GM19328 (cell line): ENCODE data around the gene PCDH19.
"Not testable (repeated sequence)": the region's sequence is repeated elsewhere in the genome, so short reads cannot be mapped to it uniquely, and the experiment has no call there.

Experiments used
- ATAC-seq: cut with Tn5 transposase; IDR thresholded peaks from one replicate; pipeline ENCODE4 v1.9.1; 2021; ENCODE audit warnings: mild to moderate bottlenecking, moderate library complexity; ENCODE audit not compliant: unreplicated experiment

PCDH19 gene, protein sequence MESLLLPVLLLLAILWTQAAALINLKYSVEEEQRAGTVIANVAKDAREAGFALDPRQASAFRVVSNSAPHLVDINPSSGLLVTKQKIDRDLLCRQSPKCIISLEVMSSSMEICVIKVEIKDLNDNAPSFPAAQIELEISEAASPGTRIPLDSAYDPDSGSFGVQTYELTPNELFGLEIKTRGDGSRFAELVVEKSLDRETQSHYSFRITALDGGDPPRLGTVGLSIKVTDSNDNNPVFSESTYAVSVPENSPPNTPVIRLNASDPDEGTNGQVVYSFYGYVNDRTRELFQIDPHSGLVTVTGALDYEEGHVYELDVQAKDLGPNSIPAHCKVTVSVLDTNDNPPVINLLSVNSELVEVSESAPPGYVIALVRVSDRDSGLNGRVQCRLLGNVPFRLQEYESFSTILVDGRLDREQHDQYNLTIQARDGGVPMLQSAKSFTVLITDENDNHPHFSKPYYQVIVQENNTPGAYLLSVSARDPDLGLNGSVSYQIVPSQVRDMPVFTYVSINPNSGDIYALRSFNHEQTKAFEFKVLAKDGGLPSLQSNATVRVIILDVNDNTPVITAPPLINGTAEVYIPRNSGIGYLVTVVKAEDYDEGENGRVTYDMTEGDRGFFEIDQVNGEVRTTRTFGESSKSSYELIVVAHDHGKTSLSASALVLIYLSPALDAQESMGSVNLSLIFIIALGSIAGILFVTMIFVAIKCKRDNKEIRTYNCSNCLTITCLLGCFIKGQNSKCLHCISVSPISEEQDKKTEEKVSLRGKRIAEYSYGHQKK (N-terminal part only)

DNA sequence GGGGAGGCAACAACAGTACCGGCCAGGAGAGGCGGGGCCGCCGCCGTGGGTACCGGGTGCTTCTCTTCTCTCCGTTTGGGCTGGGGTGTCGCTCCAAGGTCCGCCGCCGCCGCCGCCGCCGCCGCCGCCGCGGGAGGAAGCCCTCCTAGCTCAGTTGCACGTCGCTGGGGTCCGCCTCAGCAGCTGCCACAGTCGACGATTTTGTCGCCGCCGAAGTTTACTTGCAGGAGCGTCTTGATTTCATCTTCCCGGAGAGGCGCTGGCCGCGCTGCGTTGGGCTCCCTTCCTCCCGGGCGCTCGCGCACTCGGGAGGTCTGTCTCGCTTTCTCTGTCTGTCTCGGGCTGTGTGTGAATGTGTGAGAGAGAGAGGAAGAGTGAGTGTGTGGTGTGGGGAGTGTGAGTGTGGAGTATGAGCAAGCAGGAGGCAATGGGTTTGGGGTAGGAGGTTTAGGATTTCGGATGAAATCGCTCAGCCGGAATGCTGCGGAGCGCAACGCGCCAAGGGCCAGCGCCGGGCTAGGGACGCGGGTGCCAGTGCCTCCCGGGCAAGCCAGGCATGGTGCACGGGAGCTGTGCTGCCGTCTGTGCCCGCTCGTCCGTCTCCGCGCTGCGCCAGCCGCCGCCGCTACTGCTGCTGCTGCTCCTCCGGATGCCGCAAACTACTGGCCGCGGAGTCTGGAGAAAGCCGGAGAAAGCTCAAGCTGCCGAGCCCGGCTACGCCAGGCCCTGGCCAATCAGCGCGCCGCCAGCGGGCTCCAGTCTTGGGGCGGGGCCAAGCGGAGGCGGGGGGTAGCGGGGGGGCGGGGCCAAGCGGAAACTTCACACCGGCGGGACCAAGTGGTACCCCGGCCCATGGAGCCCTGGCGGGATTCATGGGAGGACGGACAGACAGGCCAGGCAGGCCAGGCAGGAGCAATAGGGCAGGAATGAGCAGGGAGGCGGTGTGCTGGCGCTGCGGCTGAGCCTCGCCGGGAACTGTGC lies at the start of gene PCDH19:
TSS of gene PCDH19 (minus strand) at position 664 of the 981 bp plus-strand sequence. CDS start 1,676 bp downstream, outside the sequence.
- no peak for ATAC-seq

DNA sequence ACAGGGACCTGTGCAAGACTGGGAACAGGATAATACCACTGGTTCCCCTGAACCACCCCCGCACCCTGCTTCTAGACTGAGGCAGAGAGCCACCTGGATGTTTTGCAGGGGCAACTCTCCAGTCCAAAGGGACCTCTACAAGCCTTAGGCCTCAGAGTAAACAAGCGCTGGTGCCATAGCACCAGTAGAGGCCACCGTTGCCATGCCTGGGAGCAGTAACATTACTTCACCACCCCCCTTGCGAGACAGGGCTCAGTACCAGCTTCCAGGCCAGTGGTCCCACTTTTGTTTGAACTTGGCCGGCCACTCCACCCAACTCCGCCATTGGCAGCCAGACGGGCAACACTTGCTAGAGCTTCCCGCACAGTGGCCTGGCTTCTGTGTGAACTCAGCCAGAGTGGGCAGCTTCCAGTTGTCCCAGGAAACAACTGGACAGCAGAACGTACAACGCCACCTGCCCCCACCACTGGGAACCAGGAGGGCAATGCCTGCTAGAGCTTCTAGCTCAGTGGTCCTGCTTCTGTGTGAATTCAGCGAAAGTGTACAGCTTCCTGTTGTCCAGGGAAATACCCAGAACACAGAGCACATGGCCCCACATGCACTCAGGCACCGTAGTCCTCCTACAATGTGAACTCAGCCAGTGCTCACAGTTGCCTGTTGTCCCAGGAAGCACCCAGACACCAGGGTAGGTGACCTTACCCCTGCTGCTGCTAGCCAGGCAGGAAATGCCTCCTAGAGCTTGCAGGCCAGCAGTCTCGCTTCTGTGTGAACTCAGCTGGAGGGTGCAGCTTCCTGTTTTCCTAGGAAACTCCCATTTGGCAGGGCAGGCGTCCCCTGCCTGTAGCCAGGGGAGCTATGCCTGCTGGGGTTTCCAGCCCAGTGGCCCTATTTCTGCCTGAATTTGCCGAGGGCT lies 39.9 kb upstream of the PCDH19 start:
- ATAC-seq, result no peak

DNA sequence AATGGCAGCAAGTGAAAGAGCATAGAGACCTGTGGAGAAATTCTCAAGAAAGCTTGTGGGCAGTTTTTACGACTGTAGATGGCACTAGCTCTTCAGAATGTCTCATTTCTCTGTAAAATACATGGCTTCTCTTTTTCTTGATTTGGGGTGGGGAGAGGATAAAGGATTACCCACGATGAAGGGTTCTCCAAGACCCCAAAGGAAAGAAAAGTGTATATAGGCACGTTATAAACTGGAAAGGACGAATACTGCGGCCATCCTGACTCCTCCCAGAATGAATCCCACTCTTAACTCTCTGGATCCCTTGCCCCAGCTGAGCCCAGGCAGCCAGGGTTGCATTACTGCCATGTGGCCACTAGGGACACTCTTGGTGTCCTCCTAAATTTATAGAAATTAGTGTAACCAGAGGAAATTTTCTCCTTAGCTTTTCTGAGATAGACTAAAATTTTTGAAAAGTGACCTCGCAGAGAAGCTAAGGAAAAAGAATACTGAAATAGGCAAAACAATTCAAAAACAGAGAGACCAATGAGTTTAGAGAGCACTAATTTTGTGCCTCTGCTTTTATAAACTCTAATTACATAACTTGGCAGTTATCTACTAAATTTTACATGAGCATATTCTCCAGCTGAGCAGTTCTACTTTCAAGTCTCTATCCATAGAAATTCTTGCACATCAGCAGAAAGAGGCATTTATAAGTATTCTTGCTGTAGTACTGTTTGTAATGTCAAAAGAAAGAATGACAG lies 37.8 kb upstream of the PCDH19 start:
- no peak for ATAC-seq

DNA sequence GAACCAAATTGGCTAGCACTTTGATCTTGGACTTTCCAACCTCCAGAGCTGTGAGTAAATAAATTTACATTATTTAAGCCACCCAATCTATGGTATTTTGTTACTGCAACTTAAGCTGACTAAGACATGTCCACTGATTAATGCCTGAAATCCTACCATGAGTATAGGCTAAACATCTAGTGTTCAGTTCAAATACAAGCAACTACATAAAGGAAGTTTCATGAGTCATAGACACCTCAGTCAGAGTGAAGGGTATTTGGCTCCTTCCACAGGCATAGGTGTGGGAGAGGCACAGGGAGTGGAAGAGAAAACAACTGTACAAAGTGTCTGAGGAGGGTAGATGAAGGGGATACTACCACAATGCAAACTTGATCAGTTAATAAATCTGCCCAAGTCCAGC lies 35.5 kb upstream of the PCDH19 start:
- no peak for ATAC-seq

DNA sequence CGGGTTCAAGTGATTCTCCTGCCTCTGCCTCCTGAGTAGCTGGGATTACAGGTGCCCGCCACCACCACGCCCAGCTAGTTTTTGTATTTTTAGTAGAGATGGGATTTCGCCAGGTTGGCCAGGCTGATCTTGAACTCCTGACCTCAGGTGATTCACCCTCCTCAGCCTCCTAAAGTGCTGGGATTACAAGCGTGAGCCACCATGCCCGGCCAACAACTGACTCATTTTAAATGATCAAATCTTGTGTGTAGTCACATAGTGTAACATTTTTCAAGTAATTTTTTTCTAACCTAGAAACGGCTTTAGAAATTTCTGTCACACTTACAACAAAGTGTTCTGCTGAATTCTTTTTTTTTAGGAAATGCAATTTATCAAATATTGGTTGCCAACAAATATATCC lies 31.2 kb upstream of the PCDH19 start:
- ATAC-seq, result not testable (repeated sequence)

DNA sequence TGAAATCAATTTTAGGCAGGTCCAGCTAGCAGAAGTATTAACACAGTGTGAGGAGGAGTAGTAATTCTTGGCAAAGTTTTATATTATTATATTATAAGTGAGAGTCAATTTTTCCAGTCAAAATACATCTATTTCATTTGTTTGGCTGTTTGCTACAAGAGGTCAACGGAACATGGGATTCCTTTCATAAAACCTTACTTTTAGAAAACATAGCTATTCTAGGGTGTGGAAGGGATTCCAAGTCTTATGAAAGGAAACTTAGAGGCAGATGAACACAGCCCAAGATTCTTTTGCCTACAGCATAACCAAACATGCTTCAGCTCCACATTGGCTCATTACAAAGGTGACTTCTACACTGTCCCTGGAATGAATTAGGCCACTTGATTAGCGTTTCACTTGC lies 29.9 kb upstream of the PCDH19 start:
- no peak for ATAC-seq

DNA sequence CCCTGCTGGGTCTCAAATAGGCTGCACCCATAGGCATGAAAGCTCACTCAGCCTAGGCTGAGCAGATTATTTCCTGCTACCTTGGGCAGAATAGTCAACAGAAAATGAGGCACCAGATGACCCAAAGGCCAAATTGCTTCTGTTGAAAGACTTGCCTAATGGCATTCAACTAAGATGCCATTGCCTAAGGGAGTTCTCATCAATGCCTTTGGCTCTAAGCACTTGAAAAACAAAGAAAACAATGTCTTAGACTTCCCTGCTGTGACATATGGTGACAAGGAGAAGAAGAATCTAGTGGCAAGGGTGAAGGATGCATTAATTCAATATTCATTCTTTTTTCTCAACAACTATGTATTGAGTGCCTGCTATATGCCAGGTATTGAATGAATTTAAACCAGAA lies 25.7 kb upstream of the PCDH19 start:
- no peak for ATAC-seq

DNA sequence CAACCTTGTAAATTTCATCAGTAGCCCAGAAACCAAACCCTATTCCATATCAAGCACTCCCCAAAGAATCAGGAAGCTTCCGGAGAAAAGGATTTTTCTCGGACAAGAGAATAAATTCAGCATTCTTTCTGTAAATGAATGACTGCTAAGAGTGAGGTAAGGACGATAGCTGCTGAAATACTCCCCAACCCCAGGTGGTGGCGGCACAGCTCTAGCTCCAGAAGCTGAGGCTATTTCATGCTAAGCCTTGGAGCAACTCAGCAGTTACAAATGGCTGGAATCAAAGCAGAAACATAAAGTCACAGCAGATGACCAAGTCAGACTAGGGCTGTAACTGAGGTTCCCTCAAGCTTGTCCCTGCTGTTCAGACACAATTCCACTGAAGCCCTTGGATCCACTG lies 13.9 kb upstream of the PCDH19 start:
- ATAC-seq, result no peak

DNA sequence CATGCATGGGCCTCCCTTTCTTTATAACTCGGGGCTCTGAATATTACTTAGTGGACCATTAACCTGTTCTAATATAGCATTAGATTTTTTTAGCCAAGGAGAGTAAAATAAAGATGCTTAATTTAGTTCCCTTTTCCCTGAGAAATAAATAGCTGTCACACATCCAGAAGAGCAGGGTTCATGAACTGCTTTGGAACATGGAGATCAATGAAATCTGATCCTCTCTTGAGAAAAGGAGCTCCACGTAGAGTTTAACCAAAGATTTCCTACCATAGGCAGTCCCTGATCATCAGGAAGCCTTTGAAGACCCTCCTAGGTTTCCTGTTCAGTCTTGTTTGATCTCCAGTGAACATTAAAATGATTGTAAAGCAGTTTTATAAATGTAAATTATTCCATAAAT lies 8.5 kb upstream of the PCDH19 start:
- ATAC-seq, result no peak

DNA sequence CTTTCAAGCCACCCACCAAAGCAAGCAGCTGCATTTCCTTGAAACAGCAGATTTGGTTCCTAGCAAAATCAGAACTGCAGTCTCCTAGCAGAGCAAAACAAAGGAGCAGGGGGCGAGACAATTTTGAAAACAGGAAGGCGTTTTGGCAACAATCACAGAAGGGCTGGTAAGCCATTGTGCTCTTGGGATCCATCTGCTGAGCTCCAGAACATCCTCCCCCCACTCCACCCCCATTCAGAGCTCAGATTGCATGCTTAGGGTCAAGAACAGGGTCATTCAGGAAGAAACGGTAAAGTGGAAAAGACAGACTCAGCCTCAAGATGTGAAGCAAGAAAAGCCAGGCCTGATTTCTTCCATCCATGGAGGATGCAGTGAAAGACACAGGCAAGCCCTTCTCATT lies 7.6 kb upstream of the PCDH19 start:
- no peak for ATAC-seq

DNA sequence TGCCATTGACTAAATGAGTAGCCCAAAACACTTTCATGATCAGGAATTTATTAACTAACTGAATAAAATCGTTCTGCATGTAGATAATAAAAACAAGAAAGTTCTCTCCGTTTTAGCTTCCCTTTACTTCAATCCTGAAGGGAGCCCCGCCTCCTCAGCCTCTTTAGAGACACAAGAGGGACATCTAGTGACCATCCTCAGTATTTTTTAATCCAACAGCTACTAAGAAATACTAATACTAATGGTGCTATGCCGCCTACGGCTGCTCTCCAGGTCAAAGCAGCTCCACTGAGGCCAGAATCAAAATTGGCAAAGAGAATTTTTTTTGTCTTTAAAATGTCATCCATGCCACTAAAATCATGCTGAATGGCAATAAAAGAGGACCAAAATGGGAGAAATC lies 3.2 kb upstream of the PCDH19 start:
- ATAC-seq, result peak; percentile 81

DNA sequence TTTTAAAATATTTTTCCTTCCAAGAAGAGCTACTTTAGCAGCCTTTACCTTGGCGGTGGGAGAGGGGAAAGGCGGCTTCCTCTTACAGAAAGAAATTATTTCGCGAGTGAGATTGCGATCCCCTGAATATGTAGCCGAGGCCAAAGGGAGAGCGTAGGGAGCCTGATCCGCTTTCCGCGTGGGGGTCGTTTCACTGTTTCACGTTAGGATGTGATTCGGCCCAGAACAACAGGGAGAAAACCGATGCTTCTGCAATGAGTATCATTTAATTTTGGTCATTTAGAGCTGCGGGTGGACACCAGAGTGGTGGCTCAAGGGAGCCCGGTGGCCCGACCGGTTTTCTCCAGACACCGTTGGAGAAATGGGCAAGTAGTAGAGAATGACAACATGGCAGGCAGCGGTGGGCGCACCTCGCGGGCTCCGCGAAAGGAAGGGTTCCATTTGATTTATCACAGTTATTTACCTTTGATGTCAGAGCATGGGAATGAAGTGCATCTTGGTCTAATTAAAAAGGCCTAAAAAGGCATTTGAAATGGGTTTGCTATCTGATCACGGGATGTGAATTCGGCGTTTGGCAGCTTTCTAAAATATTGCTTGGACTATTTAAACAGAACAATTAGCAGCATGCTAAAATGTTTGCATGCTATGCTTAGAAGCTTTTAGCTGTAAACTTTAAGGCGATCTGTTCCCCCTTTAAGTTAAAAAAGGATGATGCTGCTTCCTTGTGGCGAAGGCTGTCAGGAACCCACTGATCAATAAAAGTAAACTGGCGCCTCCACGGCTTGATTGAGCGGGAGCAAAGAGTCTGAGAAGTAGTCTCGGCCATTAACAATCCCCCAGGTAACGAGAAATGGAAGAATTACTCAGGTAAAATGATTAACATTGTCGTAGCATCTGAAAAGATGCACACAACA lies 2.0 kb upstream of the PCDH19 start:
- ATAC-seq, result no peak

DNA sequence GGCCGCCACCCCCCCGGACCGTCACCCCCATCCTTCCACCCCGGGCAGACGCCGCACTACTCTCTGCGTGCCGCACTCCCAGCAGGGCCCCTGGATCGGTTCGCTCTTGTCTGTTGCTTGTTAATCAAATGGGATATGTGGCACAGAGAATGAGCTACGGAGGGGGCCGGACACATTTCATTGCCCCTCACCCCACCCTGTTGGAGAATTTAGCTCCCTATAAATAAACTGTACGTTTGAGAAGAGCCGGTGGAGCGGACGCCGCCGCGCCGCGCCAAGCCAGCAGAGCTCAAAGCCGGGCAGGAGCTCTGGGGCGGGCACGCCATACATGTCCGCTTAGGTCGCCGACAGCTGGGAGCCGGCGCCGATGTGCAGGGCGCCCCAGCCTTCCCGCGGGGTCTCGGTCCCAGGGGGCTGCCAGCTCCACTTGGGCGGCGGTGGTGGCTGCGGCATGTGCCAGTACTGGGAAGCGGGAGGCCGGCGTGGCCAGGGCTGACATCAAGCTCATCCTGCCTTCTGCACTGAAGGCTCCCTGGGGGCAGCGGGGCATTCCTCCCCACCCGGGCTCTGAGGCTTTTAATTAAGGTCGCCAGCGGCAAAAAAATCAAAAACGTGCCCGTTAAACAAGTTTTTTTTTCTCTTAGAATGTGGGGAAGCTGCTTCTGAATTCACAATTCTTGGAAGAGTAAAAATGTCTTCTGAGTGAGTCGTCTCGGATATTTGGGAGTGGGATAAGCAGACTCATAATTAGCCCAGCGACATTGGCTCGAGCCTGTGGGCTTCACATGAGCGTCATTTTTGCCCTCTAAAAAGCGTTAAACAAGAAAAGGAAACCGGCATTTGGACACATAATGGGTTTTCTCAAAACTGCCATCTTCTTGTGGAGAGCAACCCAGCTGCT lies 1.1 kb upstream of the PCDH19 start:
- no peak for ATAC-seq

DNA sequence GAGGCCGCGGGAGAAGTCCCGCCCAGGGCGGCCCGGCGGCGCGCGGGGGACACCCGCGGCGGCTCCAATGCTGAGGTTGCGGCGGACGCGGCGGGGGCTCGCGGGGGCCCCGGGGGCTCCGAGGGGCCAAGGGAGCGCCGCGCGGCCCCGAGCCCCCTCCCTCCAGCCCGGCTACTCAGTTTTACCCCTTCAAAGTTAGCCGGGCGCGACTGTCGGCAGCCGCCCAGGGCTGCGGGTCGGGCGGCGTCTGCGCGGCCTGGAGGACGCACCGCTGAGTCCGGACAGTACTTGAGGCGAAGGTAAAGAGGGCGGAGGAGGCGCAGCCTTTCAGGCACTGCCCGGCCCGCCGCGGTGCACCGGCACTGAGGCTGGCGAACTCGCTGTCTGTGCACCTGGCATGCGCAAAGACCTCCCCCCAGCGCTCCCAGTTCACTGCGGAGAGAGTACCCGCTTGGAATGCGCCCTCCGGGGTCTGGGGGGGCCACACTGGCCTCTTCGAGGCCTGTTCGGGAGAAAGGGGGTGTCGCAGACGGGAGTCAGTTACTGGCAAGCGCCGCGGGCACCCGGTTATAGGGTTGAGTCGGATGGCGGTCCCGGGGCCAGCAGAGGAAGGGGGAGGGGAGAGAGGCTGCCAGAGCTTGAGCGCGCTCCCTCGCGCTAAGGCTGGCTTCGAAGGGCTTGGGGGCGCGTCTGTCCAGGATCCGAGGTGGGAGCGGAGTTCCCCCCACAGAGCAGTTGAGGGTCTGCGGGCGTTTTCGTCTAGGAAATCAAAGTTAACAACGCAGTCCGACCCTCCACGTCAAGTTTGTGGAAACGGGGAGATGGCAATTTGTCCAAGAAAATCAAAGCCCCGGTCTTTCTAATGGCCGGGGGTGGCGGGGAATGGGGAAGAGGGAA lies 1.1 kb downstream of the PCDH19 start:
- no peak for ATAC-seq

DNA sequence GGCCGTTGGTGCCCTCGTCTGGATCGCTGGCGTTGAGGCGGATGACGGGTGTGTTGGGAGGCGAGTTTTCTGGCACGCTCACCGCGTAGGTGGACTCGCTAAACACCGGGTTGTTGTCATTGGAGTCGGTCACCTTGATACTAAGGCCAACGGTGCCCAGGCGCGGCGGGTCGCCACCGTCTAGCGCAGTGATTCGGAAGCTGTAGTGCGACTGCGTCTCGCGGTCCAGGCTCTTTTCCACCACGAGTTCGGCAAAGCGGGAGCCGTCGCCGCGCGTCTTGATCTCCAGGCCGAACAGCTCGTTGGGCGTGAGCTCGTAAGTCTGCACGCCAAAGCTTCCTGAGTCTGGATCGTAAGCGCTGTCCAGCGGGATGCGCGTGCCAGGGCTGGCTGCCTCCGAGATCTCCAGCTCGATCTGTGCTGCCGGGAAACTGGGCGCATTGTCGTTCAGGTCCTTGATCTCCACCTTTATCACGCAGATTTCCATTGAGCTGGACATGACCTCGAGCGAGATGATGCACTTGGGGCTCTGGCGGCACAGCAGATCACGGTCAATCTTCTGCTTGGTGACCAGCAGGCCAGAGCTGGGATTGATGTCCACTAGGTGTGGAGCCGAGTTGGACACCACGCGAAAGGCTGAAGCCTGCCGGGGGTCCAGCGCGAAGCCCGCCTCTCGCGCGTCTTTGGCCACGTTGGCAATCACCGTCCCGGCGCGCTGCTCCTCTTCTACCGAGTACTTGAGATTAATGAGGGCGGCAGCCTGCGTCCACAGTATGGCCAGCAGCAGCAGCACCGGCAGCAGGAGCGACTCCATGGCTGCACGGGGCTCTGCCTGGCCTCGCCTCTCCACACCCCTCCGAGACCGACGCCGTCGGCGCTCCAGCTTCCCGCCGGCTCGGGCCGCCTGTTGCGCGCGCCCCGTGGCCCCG lies 2.0 kb downstream of the PCDH19 start:
- no peak for ATAC-seq
